Ramos (cell line): Measurements from ENCODE around the gene CSF3R.

Experiments used
- in situ Hi-C: fragments of 300-500 bp; cut with MboI; formaldehyde crosslinking; loops from one replicate; pipeline ENCODE4 v1.14.3; 2022; ENCODE audit warnings: low sequenced_read_pairs; ENCODE audit not compliant: unreplicated experiment

Gene CSF3R

GRCh38 chr1:36433102-36433501 is 49.6 kb downstream of the CSF3R start:
- in situ Hi-C loops = no loop called here

- in situ Hi-C loops = no loop called here
These were observed 50.1 kb downstream of the CSF3R start for GRCh38 chr1:36432616-36433015.

- in situ Hi-C loops = loop anchor here (10.0 kb wide), 1 partner anchor 321 kb away; no protein-coding TSS in a partner anchor
These were observed 56.9 kb downstream of the CSF3R start for GRCh38 chr1:36425791-36426190.

GRCh38 chr1:36421649-36422048 is 61.1 kb downstream of the CSF3R start:
- in situ Hi-C loops = loop anchor here (10.0 kb wide), 1 partner anchor 317 kb away; no protein-coding TSS in a partner anchor

- in situ Hi-C loops = loop anchor here (10.0 kb wide), 1 partner anchor 316 kb away; no protein-coding TSS in a partner anchor
These were observed 61.8 kb downstream of the CSF3R start for GRCh38 chr1:36420836-36421317.

- in situ Hi-C loops = loop anchor here (10.0 kb wide), 1 partner anchor 316 kb away; no protein-coding TSS in a partner anchor
These were observed 62.3 kb downstream of the CSF3R start for GRCh38 chr1:36420409-36420808.

GRCh38 chr1:36419569-36419968 is 63.1 kb downstream of the CSF3R start:
- in situ Hi-C loops = loop anchor here (5.0 kb wide), 1 partner anchor 72 kb away; no protein-coding TSS in a partner anchor

GRCh38 chr1:36419140-36419539 is 63.6 kb downstream of the CSF3R start:
- in situ Hi-C loops = loop anchor here (5.0 kb wide), 1 partner anchor 72 kb away; no protein-coding TSS in a partner anchor

- in situ Hi-C loops = loop anchor here (5.0 kb wide), 1 partner anchor 71 kb away; no protein-coding TSS in a partner anchor
These were observed 64.8 kb downstream of the CSF3R start for GRCh38 chr1:36417931-36418330.
